Suprapubic skin (tissue), 4 donors: ENCODE measurements around the gene USH1C.

Source experiments
- POLR2A ChIP-seq, 2 donors: fragments of 450-650 bp; IDR thresholded peaks; one replicate each; pipeline ENCODE4 v1.6.1; 2017; ENCODE audit warnings: antibody characterized with exemption in 2 of 2, mild to moderate bottlenecking in 2 of 2, moderate library complexity in 2 of 2
- POLR2AphosphoS5 ChIP-seq, 3 donors: sonication (generic); formaldehyde crosslinking; IDR thresholded peaks; one replicate each; pipeline ENCODE4 v1.6.1; 2017; ENCODE audit warnings: antibody characterized with exemption in 3 of 3

DNA sequence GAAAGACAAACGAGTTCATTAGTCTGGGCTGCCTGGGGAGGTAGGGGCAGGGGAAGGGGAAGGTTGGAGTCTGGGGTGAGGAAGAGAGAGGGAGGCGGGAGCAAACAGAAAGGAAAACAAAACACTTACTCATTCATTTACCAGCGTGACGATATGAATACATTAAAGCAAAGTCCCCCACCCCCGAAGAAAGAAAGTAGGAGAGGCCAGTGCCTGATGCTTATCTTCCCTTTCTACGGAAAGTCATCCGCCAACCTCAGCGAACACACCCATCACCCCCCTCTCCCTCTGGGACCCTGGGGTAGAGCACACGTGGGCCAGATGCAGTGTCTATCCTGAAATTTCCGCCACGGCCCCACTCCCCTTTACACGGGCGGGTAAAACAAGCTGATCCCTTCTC, 81.3 kb downstream of the USH1C start:
- no peak for TF ChIP-seq POLR2A (IDR thresholded peaks at IDR 0.05)
- TF ChIP-seq POLR2AphosphoS5 (IDR thresholded peaks at IDR 0.05), result no peak
